ENCODE results near the gene OR51A7. TPM values are rescaled to one million over a fixed set of nuclear protein-coding genes. Genes with fewer than 3 reads are reported as not detected.

OR51A7 gene
- total RNA-seq, 1 experiment from 2014 or later, result not detected

GRCh38 chr11:4886186-4886585 is 17.4 kb upstream of the OR51A7 start:
- no peaks in the 10 kb centered on the region for H3F3A ChIP-seq (ENCODE audit: low read length, unreplicated experiment)
- no peaks in the 10 kb centered on the region for H3K4me1 ChIP-seq (ENCODE audit: insufficient read depth, low read length)
- no peaks in the 10 kb centered on the region for H3K27me3 ChIP-seq (ENCODE audit: low read length)
- no TSS peak for BruUV-seq (replicated peaks)
- no peak overlapping the region for H3K27ac ChIP-seq (ENCODE audit: low read length)
- no peaks in the 10 kb centered on the region for H3K9me3 ChIP-seq (ENCODE audit: low read length)
- no peaks in the 10 kb centered on the region for H3K36me3 ChIP-seq (ENCODE audit: low read depth, low read length)
- no peaks in the 10 kb centered on the region for H4K20me1 ChIP-seq (ENCODE audit: low read length)
- H2AFZ ChIP-seq (ENCODE audit: low read length), result no peak overlapping the region
- POLR2A ChIA-PET (ENCODE audit: unreplicated experiment), result no interaction called here
- no peaks in the 10 kb centered on the region for H3K79me2 ChIP-seq (ENCODE audit: low read length)
- no peak overlapping the region for H3K4me3 ChIP-seq (ENCODE audit: low read length)
- CTCF ChIA-PET, result no interaction called here
- no peaks in the 10 kb centered on the region for H3K9me2 ChIP-seq (replicated peaks; ENCODE audit: low read length)
- no peak overlapping the region for H3K4me2 ChIP-seq (ENCODE audit: low read length)
- DNase-seq (no peak), ATAC-seq (no peak)
- TF ChIP-seq EZH2phosphoT487 (IDR thresholded peaks at IDR 0.05; ENCODE audit: borderline replicate concordance, low read length), result no peak
- TF ChIP-seq, protein P1, sequence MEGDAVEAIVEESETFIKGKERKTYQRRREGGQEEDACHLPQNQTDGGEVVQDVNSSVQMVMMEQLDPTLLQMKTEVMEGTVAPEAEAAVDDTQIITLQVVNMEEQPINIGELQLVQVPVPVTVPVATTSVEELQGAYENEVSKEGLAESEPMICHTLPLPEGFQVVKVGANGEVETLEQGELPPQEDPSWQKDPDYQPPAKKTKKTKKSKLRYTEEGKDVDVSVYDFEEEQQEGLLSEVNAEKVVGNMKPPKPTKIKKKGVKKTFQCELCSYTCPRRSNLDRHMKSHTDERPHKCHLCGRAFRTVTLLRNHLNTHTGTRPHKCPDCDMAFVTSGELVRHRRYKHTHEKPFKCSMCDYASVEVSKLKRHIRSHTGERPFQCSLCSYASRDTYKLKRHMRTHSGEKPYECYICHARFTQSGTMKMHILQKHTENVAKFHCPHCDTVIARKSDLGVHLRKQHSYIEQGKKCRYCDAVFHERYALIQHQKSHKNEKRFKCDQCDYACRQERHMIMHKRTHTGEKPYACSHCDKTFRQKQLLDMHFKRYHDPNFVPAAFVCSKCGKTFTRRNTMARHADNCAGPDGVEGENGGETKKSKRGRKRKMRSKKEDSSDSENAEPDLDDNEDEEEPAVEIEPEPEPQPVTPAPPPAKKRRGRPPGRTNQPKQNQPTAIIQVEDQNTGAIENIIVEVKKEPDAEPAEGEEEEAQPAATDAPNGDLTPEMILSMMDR (conservative IDR thresholded peaks at IDR 0.05; ENCODE audit: low read depth, low read length), result no peak
- no peak for TF ChIP-seq EZH2 (IDR thresholded peaks at IDR 0.05; ENCODE audit: low read length, unreplicated experiment)
- H3K9ac ChIP-seq (ENCODE audit: low read length), result no peak overlapping the region
- intact Hi-C loops (cut with micrococcal nuclease), result no loop called here

DNA sequence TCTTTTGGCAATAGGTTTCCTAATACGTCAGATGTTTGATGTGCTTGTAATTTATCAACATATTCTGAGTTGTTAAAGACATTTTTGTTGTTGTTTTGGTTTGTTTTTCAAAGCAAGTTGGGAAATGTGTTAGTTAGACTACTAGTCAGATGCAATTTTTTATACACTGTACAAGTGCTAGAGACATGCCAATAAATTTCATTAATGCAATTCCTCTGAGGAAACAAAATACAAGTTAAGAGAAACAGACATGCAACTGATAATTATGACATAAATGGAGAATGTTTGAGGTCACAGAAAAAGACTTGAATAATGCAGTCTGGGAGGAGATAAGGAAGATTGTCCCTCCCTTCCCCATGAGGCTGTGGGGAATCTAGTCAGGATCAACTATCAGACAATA is 16.0 kb upstream of the OR51A7 start:
- TF ChIP-seq EZH2phosphoT487 (IDR thresholded peaks at IDR 0.05; ENCODE audit: borderline replicate concordance, low read length) (no peak), EZH2 (IDR thresholded peaks at IDR 0.05; ENCODE audit: low read length, unreplicated experiment) (no peak)
- TF ChIP-seq, protein P1 (conservative IDR thresholded peaks at IDR 0.05; ENCODE audit: low read depth, low read length), result no peak
- intact Hi-C loops (cut with micrococcal nuclease), result no loop called here
- no TSS peak for BruUV-seq (replicated peaks)
- Histone ChIP-seq H3K79me2 (ENCODE audit: low read length) (no peaks in the 10 kb centered on the region), H3K4me1 (ENCODE audit: insufficient read depth, low read length) (peaks cover 6% of the 10 kb centered on the region; the same call in 1 of the 2 replicates), H3F3A (ENCODE audit: low read length, unreplicated experiment) (no peaks in the 10 kb centered on the region), H4K20me1 (ENCODE audit: low read length) (no peaks in the 10 kb centered on the region), H3K9me2 (replicated peaks; ENCODE audit: low read length) (no peaks in the 10 kb centered on the region), H3K4me2 (ENCODE audit: low read length) (no peak overlapping the region), H2AFZ (ENCODE audit: low read length) (no peak overlapping the region), H3K27me3 (ENCODE audit: low read length) (no peaks in the 10 kb centered on the region), H3K4me3 (ENCODE audit: low read length) (no peak overlapping the region), H3K9ac (ENCODE audit: low read length) (no peak overlapping the region), H3K36me3 (ENCODE audit: low read depth, low read length) (no peaks in the 10 kb centered on the region), H3K27ac (ENCODE audit: low read length) (no peak overlapping the region), H3K9me3 (ENCODE audit: low read length) (no peaks in the 10 kb centered on the region)
- ChIA-PET POLR2A (ENCODE audit: unreplicated experiment) (no interaction called here), CTCF (no interaction called here)
- no peak for DNase-seq
- ATAC-seq, result no peak

- intact Hi-C loops (cut with micrococcal nuclease), result no loop called here
- ATAC-seq, result no peak
- Histone ChIP-seq H3K4me3 (ENCODE audit: low read length) (no peak overlapping the region), H2AFZ (ENCODE audit: low read length) (no peak overlapping the region), H3F3A (ENCODE audit: low read length, unreplicated experiment) (no peaks in the 10 kb centered on the region), H3K9ac (ENCODE audit: low read length) (no peak overlapping the region), H4K20me1 (ENCODE audit: low read length) (no peaks in the 10 kb centered on the region), H3K9me2 (replicated peaks; ENCODE audit: low read length) (no peaks in the 10 kb centered on the region), H3K27me3 (ENCODE audit: low read length) (peaks cover 2% of the 10 kb centered on the region; the same call in 1 of the 2 replicates), H3K36me3 (ENCODE audit: low read depth, low read length) (no peaks in the 10 kb centered on the region), H3K27ac (ENCODE audit: low read length) (no peak overlapping the region), H3K4me2 (ENCODE audit: low read length) (no peak overlapping the region), H3K4me1 (ENCODE audit: insufficient read depth, low read length) (peaks cover 6% of the 10 kb centered on the region; the same call in 1 of the 2 replicates), H3K9me3 (ENCODE audit: low read length) (no peaks in the 10 kb centered on the region), H3K79me2 (ENCODE audit: low read length) (no peaks in the 10 kb centered on the region)
- CTCF ChIA-PET, result no interaction called here
- TF ChIP-seq EZH2 (IDR thresholded peaks at IDR 0.05; ENCODE audit: low read length, unreplicated experiment), result no peak
- no peak for TF ChIP-seq EZH2phosphoT487 (IDR thresholded peaks at IDR 0.05; ENCODE audit: borderline replicate concordance, low read length)
- TF ChIP-seq, protein P1 (conservative IDR thresholded peaks at IDR 0.05; ENCODE audit: low read depth, low read length), result no peak
- POLR2A ChIA-PET (ENCODE audit: unreplicated experiment), result no interaction called here
- no peak for DNase-seq
- BruUV-seq (replicated peaks), result no TSS peak
Measured at GRCh38 chr11:4890279-4890678, 13.3 kb upstream of the OR51A7 start.
